ENCODE measurements around the gene PIM1.

Gene PIM1

GRCh38 chr6:37207903-37208456, 38.0 kb downstream of the PIM1 start:
- no peaks in the 10 kb centered on the region for H3K36me3 ChIP-seq (ENCODE audit: control insufficient read depth, insufficient read depth, low read length)
- peaks cover 25% of the 10 kb centered on the region for H3K4me1 ChIP-seq (ENCODE audit: control insufficient read depth, insufficient read depth, low read length, poor library complexity, severe bottlenecking)
- peak; percentile 75 to 83 (median 76) for DNase-seq
- no peaks in the 10 kb centered on the region for H3K27me3 ChIP-seq (replicated peaks; ENCODE audit: control insufficient read depth, insufficient read depth, low read length, poor library complexity, severe bottlenecking)
- H3K27ac ChIP-seq (ENCODE audit: insufficient read depth, low read length, poor library complexity, severe bottlenecking) = peak overlapping the region; percentile 11
- H3K9me3 ChIP-seq (ENCODE audit: control insufficient read depth, low read length) = no peaks in the 10 kb centered on the region
- H3K4me3 ChIP-seq (ENCODE audit: insufficient read depth, low read depth, low read length, poor library complexity, severe bottlenecking) = peak overlapping the region; percentile 1

DNA sequence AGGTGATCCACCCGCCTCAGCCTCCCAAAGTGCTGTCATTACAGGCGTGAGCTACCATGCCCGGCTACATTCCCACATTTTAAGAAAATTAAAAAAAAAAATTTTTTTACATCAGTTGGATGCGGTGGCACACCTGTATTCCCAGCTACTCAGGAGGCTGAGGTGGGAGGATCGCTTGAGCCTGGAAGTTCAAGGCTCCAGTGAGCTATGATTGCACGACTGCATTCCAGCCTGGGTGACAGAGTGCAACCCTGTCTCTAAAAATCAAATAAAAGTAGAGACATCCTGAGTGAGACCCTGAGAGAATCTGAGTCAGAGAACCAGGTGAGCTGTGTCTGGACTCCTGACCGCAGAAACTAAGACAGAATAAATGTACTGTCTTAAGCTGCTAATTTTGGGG, 38.8 kb downstream of the PIM1 start:
- H3K9me3 ChIP-seq (ENCODE audit: control insufficient read depth, low read length) = no peaks in the 10 kb centered on the region
- peaks cover 21% of the 10 kb centered on the region for H3K4me1 ChIP-seq (ENCODE audit: control insufficient read depth, insufficient read depth, low read length, poor library complexity, severe bottlenecking)
- no peaks in the 10 kb centered on the region for H3K27me3 ChIP-seq (replicated peaks; ENCODE audit: control insufficient read depth, insufficient read depth, low read length, poor library complexity, severe bottlenecking)
- no peak overlapping the region for H3K4me3 ChIP-seq (ENCODE audit: insufficient read depth, low read depth, low read length, poor library complexity, severe bottlenecking)
- no peaks in the 10 kb centered on the region for H3K36me3 ChIP-seq (ENCODE audit: control insufficient read depth, insufficient read depth, low read length)
- DNase-seq = no peak
- H3K27ac ChIP-seq (ENCODE audit: insufficient read depth, low read length, poor library complexity, severe bottlenecking) = no peak overlapping the region

GRCh38 chr6:37209461-37210205, 39.7 kb downstream of the PIM1 start:
- Histone ChIP-seq H3K27me3 (replicated peaks; ENCODE audit: control insufficient read depth, insufficient read depth, low read length, poor library complexity, severe bottlenecking) (no peaks in the 10 kb centered on the region), H3K27ac (ENCODE audit: insufficient read depth, low read length, poor library complexity, severe bottlenecking) (peak overlapping the region; percentile 55), H3K9me3 (ENCODE audit: control insufficient read depth, low read length) (no peaks in the 10 kb centered on the region), H3K4me3 (ENCODE audit: insufficient read depth, low read depth, low read length, poor library complexity, severe bottlenecking) (no peak overlapping the region), H3K36me3 (ENCODE audit: control insufficient read depth, insufficient read depth, low read length) (no peaks in the 10 kb centered on the region), H3K4me1 (ENCODE audit: control insufficient read depth, insufficient read depth, low read length, poor library complexity, severe bottlenecking) (peaks cover 21% of the 10 kb centered on the region)
- peak; percentile 19 to 39 (median 26) for DNase-seq

GRCh38 chr6:37210313-37210968, 40.5 kb downstream of the PIM1 start:
- peaks cover 21% of the 10 kb centered on the region for H3K4me1 ChIP-seq (ENCODE audit: control insufficient read depth, insufficient read depth, low read length, poor library complexity, severe bottlenecking)
- peak; percentile 48 to 68 (median 51) for DNase-seq
- H3K9me3 ChIP-seq (ENCODE audit: control insufficient read depth, low read length) = no peaks in the 10 kb centered on the region
- H3K27ac ChIP-seq (ENCODE audit: insufficient read depth, low read length, poor library complexity, severe bottlenecking) = peak overlapping the region; percentile 55
- no peaks in the 10 kb centered on the region for H3K27me3 ChIP-seq (replicated peaks; ENCODE audit: control insufficient read depth, insufficient read depth, low read length, poor library complexity, severe bottlenecking)
- no peaks in the 10 kb centered on the region for H3K36me3 ChIP-seq (ENCODE audit: control insufficient read depth, insufficient read depth, low read length)
- no peak overlapping the region for H3K4me3 ChIP-seq (ENCODE audit: insufficient read depth, low read depth, low read length, poor library complexity, severe bottlenecking)

DNA sequence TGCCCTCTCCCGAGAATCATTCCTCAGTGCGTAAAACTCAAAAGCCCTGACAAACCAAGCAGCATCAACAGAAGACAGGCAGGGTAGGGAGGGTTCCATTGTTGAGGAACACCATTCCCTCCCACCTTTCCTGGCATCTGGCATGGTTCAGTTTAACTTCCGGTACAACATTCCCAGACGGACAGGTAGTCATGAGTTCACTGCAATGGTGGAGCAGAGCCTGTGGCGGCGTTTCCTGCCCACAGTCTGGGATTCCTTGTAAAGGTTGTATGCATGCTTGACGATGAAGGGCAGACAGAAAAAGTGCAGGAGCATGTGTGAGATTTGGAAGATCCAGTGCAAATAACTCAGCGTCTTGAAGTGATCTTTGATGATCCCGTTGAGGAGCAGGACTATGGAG, 42.3 kb downstream of the PIM1 start:
- Histone ChIP-seq H3K4me3 (ENCODE audit: insufficient read depth, low read depth, low read length, poor library complexity, severe bottlenecking) (no peak overlapping the region), H3K36me3 (ENCODE audit: control insufficient read depth, insufficient read depth, low read length) (no peaks in the 10 kb centered on the region), H3K9me3 (ENCODE audit: control insufficient read depth, low read length) (no peaks in the 10 kb centered on the region), H3K27me3 (replicated peaks; ENCODE audit: control insufficient read depth, insufficient read depth, low read length, poor library complexity, severe bottlenecking) (no peaks in the 10 kb centered on the region), H3K27ac (ENCODE audit: insufficient read depth, low read length, poor library complexity, severe bottlenecking) (no peak overlapping the region), H3K4me1 (ENCODE audit: control insufficient read depth, insufficient read depth, low read length, poor library complexity, severe bottlenecking) (peaks cover 21% of the 10 kb centered on the region)
- DNase-seq = no peak

DNA sequence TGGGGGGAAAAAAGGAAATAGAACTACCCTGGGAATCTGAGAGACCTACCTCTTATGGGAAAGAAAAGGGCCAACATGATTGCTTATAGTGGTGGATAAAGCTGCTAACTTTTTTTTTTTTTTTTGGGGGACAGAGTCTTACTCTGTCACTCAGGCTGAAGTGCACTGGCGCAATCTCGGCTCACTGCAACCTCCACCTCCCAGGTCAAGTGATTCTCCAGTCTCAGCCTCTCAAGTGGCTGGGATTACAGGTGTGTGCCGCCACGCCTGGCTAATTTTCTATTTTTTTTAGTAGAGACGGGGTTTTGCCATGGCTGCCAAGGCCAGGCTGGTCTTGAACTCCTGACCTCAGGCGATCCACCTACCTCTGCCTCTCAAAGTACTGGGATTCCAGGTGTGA, 48.1 kb downstream of the PIM1 start:
- no peak overlapping the region for H3K27ac ChIP-seq (ENCODE audit: insufficient read depth, low read length, poor library complexity, severe bottlenecking)
- peaks cover 5% of the 10 kb centered on the region for H3K4me1 ChIP-seq (ENCODE audit: control insufficient read depth, insufficient read depth, low read length, poor library complexity, severe bottlenecking)
- DNase-seq = no peak

DNA sequence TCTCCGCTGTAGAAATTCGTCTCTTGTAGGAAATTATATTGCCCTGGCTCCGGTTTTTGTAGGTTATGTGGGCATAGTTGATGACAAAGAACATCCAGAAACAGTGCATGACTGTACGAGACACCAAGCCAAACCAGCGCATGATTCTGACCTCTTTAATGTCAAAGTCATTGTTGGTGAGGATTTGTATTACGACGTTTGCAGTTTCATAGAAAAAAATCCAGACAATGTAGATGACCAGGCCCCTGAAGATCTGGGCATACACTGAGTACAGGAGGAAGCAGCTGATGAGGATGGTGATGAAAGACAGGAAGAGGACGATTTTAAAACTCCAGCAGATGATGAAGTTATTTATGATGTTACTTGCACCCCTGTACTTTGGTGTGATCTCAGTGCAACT, 48.6 kb downstream of the PIM1 start:
- Histone ChIP-seq H3K4me3 (ENCODE audit: insufficient read depth, low read depth, low read length, poor library complexity, severe bottlenecking) (no peak overlapping the region), H3K27ac (ENCODE audit: insufficient read depth, low read length, poor library complexity, severe bottlenecking) (no peak overlapping the region), H3K36me3 (ENCODE audit: control insufficient read depth, insufficient read depth, low read length) (no peaks in the 10 kb centered on the region), H3K4me1 (ENCODE audit: control insufficient read depth, insufficient read depth, low read length, poor library complexity, severe bottlenecking) (peaks cover 5% of the 10 kb centered on the region), H3K9me3 (ENCODE audit: control insufficient read depth, low read length) (no peaks in the 10 kb centered on the region), H3K27me3 (replicated peaks; ENCODE audit: control insufficient read depth, insufficient read depth, low read length, poor library complexity, severe bottlenecking) (no peaks in the 10 kb centered on the region)
- no peak for DNase-seq

More for the DNA sequence above, 48.1 kb downstream of the PIM1 start:
- Histone ChIP-seq H3K36me3 (ENCODE audit: control insufficient read depth, insufficient read depth, low read length) (no peaks in the 10 kb centered on the region), H3K4me3 (ENCODE audit: insufficient read depth, low read depth, low read length, poor library complexity, severe bottlenecking) (no peak overlapping the region), H3K27me3 (replicated peaks; ENCODE audit: control insufficient read depth, insufficient read depth, low read length, poor library complexity, severe bottlenecking) (no peaks in the 10 kb centered on the region), H3K9me3 (ENCODE audit: control insufficient read depth, low read length) (no peaks in the 10 kb centered on the region)

DNA sequence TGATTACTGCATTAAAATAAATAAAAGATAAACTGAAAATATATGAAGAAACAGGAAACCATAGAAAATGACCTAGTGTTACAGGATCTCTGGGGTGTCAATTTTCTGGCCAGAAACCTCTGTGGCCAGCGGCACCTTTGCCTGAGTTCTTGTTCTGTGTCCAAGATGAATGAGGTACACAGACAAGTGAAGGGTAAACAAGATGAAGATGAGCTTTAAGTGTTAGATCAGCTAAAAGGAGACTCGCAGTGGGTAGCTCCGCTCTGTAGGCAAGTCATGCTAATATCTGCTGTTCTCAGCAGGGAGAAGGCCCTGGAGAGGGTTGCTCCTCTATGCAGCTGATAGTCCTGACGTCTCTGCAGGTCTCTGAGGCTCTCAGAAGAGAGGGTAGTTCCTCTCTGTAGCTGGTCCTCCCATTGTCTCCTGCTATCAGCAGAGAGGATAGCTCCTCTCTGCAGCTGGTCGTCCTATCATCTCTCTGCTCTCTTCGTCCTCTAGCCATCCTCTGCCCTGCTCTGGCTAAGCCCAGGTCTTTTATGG, 51.7 kb downstream of the PIM1 start:
- no peak for DNase-seq
- H3K27me3 ChIP-seq (replicated peaks; ENCODE audit: control insufficient read depth, insufficient read depth, low read length, poor library complexity, severe bottlenecking) = no peaks in the 10 kb centered on the region
- H3K36me3 ChIP-seq (ENCODE audit: control insufficient read depth, insufficient read depth, low read length) = no peaks in the 10 kb centered on the region
- H3K9me3 ChIP-seq (ENCODE audit: control insufficient read depth, low read length) = no peaks in the 10 kb centered on the region
- peaks cover 5% of the 10 kb centered on the region for H3K4me1 ChIP-seq (ENCODE audit: control insufficient read depth, insufficient read depth, low read length, poor library complexity, severe bottlenecking)
- peak overlapping the region; percentile 66 for H3K4me3 ChIP-seq (ENCODE audit: insufficient read depth, low read depth, low read length, poor library complexity, severe bottlenecking)
- H3K27ac ChIP-seq (ENCODE audit: insufficient read depth, low read length, poor library complexity, severe bottlenecking) = no peak overlapping the region

- peak overlapping the region; percentile 66 for H3K4me3 ChIP-seq (ENCODE audit: insufficient read depth, low read depth, low read length, poor library complexity, severe bottlenecking)
- peaks cover 5% of the 10 kb centered on the region for H3K4me1 ChIP-seq (ENCODE audit: control insufficient read depth, insufficient read depth, low read length, poor library complexity, severe bottlenecking)
- DNase-seq = peak; percentile 24 to 56 (median 43)
- no peak overlapping the region for H3K27ac ChIP-seq (ENCODE audit: insufficient read depth, low read length, poor library complexity, severe bottlenecking)
- no peaks in the 10 kb centered on the region for H3K27me3 ChIP-seq (replicated peaks; ENCODE audit: control insufficient read depth, insufficient read depth, low read length, poor library complexity, severe bottlenecking)
- no peaks in the 10 kb centered on the region for H3K9me3 ChIP-seq (ENCODE audit: control insufficient read depth, low read length)
- H3K36me3 ChIP-seq (ENCODE audit: control insufficient read depth, insufficient read depth, low read length) = no peaks in the 10 kb centered on the region
These were observed 52.4 kb downstream of the PIM1 start for GRCh38 chr6:37222125-37222967.

Data from effector memory CD4-positive, alpha-beta T cell (primary cell).